ENCODE measurements around the gene CRISPLD2. TPM values are rescaled to one million over a fixed set of nuclear protein-coding genes. Genes with fewer than 3 reads are reported as not detected.
"Not testable (repeated sequence)": the region's sequence is repeated elsewhere in the genome, so short reads cannot be mapped to it uniquely, and the experiment has no call there.

CRISPLD2 gene
- polyA plus RNA-seq, 4 donors, result 6.5 to 9.7 (median 7.5) TPM

DNA sequence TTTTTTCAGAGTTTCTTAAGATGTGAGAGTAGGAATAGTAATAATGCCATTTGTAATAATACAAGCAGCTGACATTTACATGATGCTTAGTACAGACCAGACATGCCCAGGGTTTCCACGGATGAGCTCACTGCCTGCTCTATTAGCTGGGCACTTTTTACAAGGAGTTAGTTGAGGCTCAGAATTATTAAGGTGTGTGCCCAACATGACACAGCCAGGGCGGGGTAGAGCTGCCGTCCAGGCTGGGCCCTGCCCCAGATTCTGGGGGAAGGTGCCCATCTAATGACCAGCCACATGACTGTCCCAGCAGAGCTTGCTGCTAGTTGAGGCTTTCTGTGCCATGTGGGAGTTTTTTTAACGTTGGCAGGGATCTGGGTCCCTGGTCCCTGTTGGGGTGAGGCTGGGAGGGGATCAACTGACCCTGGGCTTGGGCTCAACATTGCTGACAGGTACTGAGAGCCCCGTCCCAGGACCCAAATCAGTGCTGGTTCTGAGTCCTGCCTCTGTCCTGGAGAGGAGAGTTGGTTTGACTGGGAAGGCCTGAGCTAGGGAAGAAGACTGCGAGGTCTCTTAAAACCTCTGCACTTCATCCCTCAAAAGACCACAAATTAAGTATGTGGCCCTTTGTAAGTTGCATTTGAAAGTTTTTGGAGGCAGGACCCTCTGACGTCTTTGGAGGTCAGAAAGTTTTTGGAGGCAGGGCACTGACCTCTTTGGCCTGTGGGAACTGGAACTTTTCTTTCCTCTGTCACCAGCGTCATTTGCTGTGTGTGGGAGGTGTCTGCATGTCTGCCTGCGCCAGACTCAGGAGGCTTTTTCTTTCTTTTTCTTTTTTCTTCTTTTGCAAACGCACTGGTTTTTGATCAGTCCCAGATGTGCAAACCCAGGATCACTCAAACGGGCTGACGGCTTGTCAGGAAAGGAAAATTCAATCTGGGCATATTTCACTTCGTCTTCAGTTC lies 2.2 kb downstream of the CRISPLD2 start:
- DNase-seq (ENCODE audit: low read depth in 4 of 4, low spot score in 3 of 4), result no peak

DNA sequence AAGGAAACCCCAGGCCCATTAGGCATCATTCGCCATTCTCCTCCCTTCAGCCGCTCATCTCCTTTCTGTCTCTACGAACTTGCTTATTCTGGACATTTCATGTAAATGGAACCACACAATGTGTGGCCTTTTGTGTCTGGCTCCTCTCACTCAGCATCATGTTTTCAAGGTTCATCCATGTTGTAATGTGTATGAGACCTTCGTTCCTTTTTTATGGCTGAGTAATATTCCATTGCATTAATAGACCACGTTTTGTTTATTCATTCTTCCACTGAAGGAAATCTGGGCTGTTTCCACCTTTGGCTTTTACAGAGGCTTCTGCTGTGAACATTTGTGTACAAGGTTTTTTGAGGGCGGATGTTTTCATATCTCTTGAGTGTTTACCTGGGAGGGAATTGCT lies 3.2 kb downstream of the CRISPLD2 start:
- DNase-seq (ENCODE audit: low read depth in 4 of 4, low spot score in 3 of 4), result no peak

DNA sequence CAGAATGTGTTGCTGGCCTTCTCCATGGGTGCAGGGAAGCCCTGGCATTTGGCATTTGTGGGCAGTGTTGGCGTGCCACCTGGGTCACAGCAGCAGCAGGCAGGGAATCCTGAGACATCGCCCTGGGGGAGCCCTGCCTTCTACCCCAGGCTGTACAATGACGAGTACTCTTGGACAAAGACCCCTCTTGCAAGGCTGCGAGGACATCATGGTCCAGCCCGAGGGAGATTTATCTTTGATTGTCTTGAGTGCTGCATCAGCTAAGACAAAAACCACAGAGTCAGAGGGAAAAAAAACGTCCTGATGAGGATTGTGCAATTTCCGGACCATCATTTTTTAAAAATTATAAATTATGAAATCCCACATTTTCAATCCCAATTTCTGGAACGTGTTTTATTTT lies 3.7 kb downstream of the CRISPLD2 start:
- DNase-seq (ENCODE audit: low read depth in 4 of 4, low spot score in 3 of 4), result no peak

DNA sequence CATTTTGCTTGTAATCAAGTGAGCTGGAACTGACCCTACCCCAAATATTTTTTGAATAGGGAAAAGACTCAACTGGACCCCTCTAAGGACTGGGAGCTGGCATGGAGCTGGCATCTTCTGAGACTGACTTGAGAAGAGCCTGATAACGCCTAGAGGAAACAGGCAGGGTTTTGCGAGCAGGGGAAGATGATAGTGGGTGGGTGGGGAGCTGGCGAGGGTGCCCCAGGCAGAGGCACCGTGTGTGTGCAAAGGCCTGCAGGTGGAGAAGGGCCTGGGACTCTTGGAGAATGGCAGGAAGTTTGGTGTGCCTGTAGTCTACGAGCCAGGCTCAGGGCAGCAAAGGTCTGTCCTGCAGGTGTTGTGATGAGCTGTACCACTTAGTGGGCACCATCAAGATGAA lies 4.1 kb downstream of the CRISPLD2 start:
- DNase-seq (ENCODE audit: low read depth in 4 of 4, low spot score in 3 of 4), result no peak

DNA sequence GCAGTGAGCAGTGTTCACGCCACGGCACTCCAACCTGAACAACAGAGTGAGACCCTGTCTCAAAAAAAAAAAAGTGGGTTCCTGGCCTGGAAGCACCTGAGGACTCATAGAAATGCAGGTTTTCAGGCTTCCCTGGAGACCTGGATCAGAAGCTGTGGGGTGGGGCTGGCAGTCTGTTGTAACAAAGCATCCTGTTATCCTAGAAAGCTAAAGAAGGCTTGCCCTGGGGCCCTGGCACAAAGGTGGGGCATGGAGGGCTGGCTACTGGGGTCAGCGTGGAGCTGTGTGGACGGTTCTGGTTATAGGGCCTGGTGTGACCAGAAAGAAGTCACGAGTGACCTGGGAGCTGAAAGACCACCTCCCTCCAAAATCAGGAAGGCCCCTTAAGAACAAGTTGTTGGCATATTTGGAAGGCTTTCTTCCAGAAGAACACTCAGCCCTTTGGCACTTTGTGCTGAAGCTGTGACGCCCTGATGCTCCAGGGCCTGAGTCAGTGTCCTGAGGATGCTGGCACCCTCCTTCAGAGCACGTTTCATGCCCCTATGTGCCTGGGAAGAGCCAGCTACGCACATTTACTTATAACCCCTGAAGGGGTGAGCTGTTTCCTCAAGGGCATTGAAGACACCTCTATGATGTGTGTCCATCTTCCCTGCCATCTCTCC lies 6.2 kb downstream of the CRISPLD2 start:
- no peak for DNase-seq (ENCODE audit: low read depth in 4 of 4, low spot score in 3 of 4)

DNA sequence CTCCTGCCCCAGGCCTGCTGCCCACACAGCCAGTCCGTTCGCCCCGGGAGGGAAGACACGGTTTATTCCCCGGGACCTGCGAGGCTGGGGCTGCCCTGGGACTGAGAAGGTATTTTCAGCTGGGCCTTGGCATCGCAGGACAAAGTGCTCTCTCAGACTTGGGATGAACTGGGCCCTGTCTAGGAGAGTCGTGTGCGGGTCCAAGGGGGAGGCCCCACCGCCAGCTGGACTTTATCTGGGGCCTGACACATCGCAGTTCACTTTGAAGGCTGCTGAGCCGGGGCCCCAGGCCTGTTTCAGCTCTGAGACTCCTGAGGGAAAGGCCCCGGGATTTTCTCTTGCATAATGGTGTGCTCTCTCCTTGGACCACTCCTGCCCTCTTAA lies 6.8 kb downstream of the CRISPLD2 start:
- DNase-seq (ENCODE audit: low read depth in 4 of 4, low spot score in 3 of 4), result no peak

DNA sequence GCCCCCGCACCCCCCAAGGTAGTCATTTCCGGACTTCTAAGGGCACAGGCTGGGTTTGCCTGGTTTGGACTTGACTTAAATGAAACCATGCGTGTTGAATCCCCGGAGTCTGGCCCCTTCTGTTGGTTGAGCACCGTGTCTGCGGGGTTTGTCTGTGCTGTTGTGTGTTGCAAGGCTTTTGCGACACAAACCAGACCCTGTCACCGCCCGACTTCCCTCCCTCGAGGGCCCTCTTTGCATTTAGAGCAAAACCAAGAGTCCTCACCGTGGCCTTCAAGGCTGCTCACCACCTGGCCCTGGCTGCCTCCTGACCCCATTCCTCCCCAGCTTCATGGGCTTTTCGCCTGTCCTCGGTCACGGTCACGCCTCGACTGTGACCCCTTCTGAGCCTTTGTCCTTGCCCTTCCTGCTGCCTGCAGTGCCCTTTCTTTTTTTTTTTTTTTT lies 7.4 kb downstream of the CRISPLD2 start:
- no peak for DNase-seq (ENCODE audit: low read depth in 4 of 4, low spot score in 3 of 4)

DNA sequence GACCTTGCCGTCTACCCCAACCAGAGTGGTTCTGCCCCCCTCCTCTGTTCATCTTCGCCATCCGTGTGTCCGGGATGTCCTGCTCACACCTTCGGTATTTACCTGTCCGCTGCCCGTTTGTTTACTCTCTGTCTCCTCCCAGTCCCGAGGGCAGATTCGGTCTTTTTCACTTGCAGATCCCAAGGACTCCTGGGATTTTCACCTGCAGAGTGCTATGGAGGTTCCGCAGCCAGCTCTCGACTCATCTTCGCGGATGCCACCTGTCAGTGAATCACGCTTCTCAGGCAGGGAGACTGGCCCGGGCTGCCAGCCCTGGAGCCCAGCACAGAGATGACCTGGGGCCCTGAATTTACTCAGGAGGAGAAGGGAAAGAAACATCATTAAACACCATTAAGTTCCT lies 8.1 kb downstream of the CRISPLD2 start:
- no peak for DNase-seq (ENCODE audit: low read depth in 4 of 4, low spot score in 3 of 4)

DNA sequence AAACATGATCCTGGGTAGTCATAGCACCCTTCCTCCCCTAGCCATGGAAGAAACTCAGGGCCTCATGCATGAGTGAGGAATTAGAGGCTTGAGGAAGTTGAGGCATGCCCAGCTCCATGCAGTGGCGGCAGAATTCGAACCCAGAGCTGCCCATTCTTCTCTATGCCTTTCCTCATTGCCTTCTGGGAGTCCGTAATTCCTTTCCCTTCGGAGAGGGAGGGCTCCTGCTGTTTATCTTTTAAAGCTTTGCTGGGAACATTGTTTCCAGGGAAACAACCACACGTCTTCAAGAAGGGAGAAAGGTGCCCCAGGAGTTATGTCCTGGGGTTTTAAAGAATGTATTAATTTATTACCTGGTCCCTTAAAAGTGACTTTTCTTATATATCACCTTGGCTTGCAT lies 8.5 kb downstream of the CRISPLD2 start:
- DNase-seq (ENCODE audit: low read depth in 4 of 4, low spot score in 3 of 4), result no peak

DNA sequence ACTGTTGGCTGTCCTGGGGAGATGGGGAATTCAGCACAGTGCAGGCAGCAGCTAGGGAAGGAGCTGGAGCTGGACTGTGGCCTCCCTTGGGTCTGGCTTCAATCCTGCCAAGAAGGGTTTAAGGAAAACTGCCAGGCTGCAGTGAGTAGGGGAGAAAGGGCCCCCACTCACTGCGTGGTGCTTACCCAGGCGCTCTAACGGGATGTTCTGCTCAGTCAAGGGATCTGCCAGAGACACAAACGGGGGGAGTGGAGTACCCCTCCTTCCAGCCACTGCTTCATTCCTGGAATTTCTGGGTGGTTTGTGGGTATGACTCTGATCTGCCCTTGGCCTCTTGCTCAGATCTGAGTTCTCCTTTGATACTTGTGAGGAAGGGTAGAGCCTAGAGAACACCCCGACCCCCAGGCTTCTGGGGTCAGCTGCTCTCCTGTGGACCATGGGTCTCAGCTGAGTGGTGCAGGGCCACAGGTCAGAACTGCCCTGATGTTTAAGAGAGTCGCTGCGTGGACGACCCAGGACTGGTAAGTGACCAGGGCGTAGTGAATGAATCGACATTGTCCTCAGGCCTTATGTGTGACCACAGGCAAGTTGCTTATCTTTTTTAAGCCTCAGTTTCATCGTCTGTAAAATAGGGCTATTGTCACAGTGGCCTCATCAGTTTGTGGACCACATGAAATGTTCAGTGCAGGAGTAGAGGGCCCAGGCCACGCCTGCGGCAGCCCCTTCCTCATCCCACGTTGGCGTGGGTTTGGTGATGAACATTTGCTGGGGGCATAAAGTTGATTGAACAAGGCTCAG lies 9.6 kb downstream of the CRISPLD2 start:
- DNase-seq (ENCODE audit: low read depth in 4 of 4, low spot score in 3 of 4), result no peak

DNA sequence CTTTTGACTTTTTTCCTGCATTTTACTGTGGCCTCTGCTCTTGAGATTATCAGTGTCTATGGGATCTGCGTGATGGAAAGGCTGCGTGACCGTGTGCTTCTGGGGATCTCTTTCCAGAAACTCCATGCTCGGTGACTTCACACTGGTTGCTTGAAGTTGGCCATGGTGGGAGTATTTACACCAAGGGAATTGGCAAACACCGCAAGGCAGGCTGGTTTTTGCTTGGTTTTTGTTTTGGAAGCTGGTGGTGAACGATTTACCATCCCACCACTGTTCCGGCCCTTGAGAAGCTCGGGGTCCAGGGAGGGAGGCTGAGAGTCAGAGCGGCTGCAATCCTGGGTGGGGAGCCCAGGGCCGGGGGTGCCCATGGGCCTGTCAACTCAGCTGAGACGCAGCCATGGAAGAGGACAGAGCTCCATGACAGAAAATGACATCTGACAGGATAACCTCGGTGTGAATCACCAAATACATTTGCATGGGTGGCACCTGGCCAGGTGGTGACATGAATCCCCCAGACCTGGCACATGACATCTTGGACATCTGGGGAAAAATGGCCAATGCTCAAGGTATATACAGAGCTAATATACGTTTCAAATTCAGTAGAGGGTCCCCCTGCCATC lies 11.1 kb downstream of the CRISPLD2 start:
- DNase-seq (ENCODE audit: low read depth in 4 of 4, low spot score in 3 of 4), result no peak

DNA sequence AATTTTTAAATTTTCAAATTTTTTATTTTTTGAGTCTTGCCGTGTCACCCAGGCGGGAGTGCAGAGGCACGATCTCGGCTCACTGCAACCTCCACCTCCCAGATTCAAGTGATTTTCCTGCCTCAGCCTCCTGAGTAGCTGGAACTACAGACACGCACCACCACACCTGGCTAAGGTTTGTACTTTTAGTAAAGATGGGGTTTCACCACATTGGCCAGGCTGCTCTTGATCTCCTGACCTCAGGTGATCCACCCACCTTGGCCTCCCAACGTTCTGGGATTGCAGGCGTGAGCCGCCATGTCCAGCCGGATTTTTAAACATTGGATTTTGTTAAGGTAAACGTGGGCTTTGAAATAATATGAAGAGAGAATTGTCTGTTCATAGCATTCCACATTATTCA lies 11.9 kb downstream of the CRISPLD2 start:
- DNase-seq (ENCODE audit: low read depth in 4 of 4, low spot score in 3 of 4), result not testable (repeated sequence)

DNA sequence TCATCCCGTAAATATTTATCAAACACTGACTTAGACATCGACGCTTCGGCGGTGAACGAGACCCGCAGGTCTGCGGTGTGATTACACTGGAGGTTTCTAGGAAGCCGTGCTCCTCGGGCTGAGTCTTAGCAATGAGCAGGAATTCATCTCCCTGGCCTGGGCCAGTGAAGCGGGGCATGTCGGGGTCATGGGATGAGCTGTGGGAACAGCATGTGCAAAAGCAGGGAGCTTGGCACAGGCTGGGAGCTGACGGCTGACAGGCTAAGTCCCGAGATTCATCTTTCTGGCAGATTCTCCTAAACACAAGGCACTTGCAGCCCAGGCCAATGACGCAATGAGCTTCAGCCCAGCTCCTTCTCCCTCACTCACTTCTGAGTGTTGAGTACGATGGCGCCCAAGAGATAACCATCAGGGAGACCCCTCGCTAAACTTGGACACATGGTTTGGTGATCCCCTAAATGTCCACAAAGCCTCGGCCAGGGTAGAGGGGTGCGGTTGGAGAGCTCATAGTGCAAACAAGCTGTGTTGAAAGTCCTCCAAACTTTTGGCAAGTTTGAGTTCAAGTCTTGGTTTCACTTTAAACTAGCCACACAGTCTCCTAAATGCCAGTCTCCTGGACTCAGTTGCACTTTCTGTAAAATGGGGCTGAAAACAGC lies 12.8 kb downstream of the CRISPLD2 start:
- no peak for DNase-seq (ENCODE audit: low read depth in 4 of 4, low spot score in 3 of 4)

DNA sequence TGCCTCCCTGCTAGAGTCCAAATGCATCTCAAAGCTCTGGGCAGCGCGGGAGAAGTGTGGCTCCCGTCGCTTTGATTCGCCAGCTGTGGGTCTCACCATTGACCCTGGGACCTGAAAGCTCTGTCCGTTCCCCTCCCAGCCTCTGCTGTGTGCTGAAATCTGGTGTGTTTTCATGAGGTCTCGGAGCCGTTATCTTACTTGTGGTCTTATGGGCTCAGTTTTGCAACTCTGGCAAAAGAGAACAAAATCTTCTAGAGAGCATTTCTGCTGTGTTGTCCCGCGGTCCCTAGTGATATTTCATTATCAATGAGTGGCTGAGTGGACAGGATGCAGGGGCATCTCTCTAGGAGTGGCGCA lies 13.3 kb downstream of the CRISPLD2 start:
- no peak for DNase-seq (ENCODE audit: low read depth in 4 of 4, low spot score in 3 of 4)

DNA sequence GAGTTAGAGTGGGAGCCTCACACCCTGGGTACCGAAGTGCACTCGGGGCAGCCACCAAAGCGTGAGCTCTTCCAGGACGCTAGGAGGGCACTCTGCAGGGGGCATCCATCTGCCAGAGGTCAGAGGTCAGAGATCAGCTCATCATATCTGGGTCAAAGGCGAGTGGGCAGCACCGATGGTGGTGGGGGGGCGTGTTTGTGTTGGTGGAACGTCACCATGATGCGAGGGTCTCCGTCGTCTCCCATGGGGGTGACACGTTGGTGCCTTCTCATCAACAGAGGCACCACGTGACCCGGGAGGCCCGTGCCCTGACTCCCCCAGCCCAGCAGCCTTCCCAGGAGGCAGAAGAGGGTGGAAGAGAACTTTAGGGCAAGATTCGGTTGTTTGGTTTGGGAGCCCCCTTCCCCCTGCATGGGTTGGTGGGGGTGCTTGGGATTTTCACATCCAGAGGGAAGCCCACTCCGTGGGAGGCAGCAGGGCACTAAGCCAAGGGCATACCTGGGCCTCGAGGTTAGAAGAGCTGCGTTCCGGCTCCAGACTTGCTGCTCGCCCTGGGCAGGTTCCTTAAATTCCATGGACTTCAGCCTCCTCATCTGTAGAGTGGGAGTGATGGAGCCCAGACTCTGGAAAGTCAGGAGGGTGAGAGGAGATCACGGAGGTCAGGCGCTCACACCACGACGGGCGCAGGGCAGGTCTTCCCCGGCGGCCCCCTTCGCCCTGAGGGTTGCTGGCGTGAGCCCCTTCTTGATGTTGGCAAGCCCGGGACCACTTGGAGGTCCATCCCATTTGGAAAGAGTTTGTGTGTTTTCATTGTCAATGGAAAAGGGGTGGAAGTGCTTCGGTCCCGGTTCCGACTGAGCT lies 14.0 kb downstream of the CRISPLD2 start:
- no peak for DNase-seq (ENCODE audit: low read depth in 4 of 4, low spot score in 3 of 4)

DNA sequence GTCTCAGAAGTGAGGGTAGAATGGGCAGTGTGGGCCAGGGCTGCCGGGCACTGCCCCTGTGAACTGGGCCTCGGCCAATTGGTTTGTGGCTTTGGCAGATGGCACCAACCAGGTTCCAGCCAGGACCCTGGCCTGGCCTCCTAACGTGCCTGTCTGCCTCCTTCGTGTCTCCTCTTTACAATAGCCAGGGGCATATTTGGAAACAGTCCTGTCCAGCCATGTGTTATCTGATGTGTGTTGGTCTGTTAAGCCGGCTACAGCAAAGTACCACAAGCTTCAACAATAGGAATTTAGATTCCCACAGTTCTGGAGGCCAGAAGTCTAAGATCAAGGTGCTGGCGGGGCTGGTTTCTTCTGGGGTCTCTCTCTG lies 14.6 kb downstream of the CRISPLD2 start:
- DNase-seq (ENCODE audit: low read depth in 4 of 4, low spot score in 3 of 4), result no peak

DNA sequence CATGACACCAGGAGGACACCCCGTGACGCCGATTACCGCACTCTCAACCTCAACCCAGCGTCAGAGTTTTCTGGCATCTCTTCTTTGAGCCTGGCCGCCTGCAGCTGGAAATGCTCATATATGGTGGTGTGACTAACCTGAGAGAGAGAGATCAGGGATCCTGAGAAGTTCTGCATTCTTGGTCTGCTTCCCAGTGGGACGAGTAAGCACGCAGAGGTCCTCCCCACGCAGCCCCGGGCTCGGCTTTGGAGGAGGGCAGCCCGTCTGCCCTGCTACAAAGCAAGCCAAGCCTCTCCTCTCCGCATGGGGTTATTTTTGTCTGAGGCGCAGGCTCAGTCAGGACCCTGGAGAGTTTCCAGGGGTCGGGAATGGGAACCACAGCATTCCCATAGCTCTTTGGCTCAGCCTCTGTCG lies 16.5 kb downstream of the CRISPLD2 start:
- peak in 3 of 4 donors; percentile 49 to 59 (median 58) for DNase-seq (ENCODE audit: low read depth in 4 of 4, low spot score in 3 of 4)

DNA sequence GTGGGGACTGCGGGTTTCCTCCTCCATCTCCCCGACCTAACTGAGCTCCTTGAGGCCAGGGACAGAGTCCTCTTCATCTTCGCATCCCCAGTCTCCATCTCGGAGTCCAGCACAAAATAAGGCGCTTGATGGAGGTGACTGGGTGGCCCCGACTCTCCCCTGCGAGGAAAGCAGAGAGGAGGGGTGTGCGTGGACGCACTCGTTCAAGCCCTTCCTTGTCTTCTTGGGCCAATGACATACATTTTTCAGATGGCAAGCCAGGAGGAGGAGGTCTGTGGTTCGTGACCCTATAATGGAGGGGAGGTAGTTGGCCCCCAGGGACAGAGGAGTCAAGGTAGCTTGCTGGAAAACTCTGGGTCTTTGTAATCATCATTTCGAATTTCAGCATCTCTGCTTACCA lies 17.2 kb downstream of the CRISPLD2 start:
- no peak for DNase-seq (ENCODE audit: low read depth in 4 of 4, low spot score in 3 of 4)

DNA sequence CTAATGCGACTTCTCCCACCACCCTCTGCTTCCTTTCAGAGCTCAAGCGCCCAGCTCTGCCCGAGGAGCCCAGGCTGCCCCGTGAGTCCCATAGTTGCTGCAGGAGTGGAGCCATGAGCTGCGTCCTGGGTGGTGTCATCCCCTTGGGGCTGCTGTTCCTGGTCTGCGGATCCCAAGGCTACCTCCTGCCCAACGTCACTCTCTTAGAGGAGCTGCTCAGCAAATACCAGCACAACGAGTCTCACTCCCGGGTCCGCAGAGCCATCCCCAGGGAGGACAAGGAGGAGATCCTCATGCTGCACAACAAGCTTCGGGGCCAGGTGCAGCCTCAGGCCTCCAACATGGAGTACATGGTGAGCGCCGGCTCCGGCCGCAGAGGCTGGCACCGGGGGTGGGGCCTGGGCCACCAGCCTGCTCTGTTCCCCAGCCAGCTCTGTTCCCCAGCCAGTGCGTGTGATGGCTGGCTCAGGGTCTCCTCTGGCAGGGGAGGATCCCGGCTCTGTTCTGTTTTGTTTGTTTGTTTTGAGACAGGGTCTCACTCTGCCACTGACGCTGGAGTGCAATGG lies 18.7 kb downstream of the CRISPLD2 start:
- no peak for DNase-seq (ENCODE audit: low read depth in 4 of 4, low spot score in 3 of 4)
